HG03342 (cell line): ENCODE measurements around the gene ZNRF3.
"Not testable (repeated sequence)": the region's sequence is repeated elsewhere in the genome, so short reads cannot be mapped to it uniquely, and the experiment has no call there.

Source experiments
- ATAC-seq: cut with Tn5 transposase; IDR thresholded peaks from one replicate; pipeline ENCODE4 v1.9.1; 2021; ENCODE audit warnings: mild to moderate bottlenecking, moderate library complexity; ENCODE audit not compliant: unreplicated experiment

ZNRF3 gene

DNA sequence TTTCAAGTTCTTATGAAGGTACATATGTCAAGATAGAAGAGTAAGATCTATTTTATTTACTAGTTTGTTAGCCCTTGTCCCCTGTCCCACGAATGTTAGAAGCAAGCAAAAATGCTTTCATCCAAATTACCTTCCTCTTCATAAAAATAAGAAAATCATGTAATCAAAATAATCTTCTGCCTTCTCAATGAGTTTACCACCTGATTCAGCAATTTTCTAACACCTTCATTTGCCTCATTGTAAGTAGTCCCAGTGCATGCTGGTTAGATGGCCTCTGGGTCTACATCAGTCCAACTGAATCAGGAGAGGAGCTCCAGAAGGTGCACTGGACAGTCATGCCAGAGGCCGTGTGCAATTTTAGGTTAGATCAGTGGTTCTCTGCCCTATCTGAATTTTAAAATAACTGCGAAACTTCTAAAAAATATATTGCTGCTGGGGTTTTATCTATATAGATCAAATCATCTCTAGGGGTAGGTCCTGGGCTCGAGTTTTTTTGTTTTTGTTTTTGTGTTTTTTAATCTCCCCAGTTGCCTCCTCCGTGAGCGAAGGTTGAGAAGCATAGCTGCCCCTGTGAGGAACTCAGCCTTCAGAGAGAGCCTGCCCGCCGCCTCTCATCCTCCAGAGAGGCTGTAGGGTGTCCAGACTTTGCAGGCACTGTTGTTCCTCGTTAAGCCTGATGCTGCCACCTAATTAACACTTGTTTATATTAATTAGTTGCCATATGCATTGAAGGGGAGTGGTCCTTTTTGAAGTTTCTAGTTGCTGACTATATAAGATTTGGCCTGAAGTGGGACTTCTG lies 146.0 kb downstream of the ZNRF3 start:
- no peak for ATAC-seq

DNA sequence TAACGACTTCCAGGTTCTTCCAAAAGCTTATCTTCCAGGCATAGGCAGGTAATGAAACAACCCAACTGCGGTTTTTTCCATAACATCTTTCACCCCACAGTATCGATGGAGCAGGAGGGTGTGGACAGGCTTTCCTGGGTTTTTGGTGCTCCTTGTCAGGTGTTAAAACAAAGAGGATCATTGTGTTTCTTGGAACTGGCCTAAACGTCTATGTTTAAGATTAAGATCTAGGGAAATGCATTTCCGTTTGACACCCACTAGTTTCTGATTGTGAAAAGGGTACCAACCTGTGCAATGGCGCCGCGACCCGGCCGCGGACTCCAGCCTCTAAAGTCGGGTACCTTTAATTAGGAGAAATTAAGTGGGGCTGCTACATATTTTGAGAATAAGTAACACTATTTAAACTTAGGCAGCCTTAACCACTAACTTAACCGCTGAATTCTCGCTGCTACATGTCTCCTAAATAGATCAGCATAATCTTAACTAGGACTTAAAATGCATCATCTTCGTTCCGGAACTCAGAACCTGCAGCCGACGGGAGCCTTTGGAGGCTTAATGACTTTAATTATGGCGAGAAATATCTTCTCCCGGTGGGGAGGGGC lies 146.7 kb downstream of the ZNRF3 start:
- ATAC-seq, result no peak

DNA sequence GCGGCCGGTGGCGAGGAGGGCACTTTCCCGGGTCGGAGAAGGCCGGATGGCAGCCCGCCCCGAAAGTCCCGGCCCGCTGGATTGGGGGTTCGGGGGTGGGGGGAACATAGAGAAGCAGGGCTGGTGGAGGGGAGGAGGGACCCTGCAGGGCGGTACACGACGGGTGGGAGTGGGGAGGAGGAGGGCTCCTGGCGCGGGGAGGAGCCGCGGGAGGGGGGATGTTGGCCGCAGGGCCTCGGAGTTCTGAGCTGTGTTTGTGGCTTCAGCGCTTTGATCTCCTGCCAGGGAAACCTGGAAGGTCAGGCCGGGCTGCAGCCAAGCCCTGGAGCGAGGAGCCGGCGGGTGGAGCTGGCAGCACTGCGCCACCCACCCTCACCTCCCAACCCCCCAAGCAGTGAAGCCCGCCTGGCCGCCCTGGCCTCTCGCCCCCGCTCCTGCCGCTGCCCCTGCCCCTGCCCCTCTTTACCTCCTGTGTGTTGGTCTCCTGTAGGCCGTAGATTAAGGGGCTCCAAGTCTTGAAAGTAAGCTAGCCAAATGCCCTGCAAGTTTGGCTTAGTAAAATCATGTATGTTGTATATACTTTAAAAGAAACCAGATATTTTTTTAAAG lies 147.3 kb downstream of the ZNRF3 start:
- ATAC-seq, result no peak

DNA sequence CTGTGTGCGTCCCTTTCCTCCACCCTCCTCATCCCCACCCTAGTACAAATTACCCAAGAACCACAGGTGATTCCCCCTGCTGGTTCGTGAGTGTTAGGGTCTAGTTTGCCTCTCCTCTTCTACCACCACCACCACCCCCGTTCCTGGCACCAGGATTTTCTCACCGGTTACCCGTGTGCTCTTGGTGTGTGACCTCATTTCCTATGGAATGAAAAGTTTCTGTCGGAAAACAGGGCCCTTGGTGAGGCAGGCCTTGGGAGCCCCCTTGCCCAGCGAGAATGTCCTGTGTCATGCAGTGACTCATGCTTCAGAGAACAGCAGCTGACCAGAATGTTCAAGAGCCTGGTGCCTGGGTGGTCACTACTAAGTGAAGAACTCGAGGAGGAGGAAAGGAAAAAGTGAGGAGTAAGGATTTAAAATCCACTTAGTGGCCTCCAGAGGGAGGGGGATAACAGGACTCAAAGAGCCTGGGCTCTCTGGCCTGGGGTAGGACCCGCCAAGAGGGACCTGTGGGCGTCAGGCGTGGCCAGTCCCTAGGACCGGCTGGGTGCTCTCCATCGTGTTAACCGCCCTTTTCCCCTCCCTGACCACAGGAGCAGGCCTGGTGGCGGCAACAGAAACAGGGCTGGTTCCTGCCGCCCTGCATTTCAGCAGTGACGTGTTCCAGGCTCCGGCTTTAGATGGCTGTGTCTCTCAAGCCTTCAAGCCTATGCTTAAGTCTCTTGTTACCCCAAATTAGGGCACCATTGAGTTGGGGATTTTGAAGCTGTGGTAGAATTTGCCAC lies 148.0 kb downstream of the ZNRF3 start:
- no peak for ATAC-seq

DNA sequence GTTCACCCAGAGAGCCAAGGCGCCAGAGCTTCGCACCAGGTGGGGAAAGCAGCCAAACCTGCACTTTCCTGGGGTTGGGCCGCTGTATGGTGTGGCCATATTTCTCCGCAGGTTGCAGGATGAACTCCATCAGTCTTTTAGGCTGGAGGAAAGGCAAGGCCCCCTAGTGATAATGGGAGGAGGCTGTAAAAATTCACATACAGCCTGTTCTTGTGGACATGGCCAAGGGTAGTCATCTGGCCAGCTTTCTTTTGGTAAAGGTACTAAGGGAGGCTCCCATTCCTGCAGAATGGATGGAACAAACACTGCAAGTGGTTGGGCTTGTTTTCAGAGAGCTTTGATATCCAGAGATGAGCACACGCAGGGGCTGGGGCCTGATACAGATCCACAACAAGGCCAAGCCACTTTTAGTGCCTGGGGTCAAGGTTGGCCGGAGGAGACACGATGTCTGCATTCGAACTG lies 148.7 kb downstream of the ZNRF3 start:
- no peak for ATAC-seq

DNA sequence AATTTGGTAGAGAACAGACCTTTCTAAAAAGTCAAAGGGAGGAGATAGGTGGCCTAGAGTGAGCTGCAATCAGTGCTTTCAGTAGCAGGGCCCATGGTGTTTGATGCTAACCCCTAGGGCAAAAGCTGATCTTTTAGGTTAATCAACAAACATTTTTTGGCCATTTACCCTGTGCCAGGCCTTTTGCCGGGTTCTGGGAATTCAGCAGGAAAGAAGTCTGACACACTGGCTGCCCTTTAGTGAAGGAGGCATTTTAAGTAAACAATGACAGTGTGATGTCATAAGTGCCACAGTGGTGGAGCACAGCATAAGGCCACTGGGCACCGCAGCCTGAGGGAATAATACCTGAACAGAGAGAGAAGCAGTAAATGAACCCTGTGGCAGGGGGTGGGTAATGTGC lies 149.2 kb downstream of the ZNRF3 start:
- no peak for ATAC-seq

DNA sequence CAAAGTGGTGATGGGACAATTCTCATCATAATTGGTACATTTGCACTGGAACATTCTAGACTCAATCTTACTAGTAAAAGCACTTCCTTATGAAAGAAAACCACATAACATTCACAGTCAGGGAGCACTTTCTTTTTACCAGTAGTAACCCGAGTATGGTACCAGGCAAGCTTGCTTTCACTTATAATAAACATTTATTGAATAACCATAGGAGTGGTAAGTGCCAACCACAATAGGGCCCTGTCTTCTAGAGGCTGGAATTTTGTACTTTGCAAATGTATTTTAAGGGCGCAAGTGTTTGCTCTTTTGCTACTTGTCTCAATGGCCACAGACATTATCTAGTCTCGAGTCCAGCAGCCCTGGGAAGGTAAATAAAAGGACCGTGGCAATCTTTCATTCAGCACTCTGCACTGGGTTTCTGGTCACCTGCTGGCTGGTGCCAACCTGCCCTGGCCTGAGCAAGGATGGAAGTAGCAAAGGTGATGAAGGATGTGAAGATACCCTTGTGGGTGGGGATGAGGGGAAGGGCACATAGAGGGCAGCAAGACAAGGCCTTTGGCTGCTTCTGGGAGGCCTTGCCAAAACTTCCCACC lies 154.1 kb downstream of the ZNRF3 start:
- ATAC-seq, result no peak

DNA sequence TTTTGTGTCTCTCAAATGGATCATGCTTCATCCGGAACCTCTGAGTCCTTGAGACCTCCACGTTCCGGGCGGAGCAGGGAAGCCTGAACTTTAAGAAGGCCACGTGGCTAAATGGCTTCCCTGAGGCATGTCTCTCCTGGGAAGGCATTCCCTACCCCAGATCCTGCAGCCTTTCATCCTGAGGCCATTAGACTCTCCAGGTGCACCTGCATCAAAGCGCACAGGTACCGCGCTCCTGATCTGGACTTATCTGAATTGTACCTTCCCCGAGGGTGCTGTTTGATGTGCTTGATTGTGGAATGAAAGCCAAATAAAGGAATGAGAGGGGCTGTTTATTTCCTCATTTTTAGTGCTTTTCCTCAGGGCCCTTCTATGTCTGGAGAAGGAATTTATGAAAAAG lies 155.8 kb downstream of the ZNRF3 start:
- no peak for ATAC-seq

DNA sequence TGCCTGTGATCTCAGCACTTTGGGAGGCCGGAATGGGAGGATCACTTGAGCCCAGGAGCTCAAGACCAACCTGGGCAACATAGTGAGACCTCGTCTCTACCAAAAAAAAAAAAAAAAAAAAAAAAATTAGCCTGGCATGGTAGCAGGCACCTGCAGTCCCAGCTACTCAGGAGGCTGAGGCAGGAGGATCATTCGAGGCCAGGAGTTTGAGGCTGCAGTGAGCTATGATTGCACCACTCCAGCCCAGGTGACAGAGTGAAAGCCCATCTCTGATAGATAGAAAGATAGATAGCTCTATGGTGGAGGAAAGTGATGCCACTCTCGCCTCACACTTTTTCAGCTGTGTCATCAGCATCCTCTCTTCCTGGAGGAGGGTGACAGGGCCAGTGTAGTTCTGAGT lies 156.3 kb downstream of the ZNRF3 start:
- ATAC-seq, result not testable (repeated sequence)

DNA sequence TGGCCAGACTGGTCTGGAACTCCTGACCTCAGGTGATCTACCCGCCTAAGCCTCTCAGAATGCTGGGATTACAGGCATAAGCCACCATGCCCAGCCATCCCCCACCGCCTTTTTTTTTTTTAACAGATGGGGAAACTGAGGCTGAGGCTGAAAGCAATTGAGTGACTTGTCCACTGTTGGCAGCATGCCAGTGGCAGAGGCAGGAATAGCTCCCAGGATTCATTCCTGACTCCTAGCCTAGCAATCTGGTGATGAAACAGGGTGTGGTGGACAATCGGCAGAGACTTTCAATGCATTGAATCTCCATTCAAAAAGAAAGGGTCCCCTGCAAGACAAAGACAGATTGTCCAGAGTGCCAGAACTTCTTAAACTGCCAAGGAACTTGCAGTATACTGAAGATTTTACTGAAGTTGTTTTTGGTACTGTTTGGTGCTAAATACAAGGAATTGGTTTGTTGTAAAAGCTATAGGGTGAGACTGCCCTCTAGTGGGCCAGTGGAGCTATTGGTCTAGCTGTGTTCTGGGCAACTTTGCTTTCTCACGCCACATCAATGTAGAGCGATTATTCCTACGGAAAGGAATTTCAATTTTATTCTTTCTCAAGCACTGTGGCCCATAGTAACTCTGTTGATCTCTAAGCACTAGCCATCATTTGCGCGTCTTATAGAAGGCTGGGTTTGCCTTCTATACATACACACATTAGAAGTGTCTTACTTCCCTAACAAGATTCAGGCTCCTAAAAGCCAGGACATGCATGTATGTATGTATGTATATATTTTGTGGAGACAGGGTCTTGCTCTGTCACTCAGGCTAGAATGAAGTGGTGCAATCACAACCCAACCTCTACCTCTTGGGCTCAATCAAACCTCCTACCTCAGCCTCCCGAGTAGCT lies 157.3 kb downstream of the ZNRF3 start:
- ATAC-seq, result no peak

DNA sequence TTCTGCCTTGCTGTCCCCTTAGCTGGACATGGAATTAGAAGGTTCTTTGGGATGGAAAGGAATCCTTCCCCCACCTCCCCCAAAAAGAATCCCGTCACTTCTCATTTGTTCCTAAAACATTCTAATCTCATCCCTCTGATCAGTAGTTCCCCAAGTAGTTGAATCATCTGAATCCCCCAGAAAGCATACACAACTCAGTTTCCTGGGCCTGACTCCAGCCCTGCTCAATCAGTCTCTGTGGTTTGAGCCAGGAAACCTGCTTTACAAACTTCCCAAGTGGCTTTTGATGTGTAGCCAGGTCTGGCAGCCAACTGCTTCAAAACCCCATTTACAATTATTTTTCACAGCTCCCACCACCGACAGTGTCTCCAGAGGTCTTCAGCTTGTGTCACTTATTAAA lies 158.0 kb downstream of the ZNRF3 start:
- ATAC-seq, result no peak

DNA sequence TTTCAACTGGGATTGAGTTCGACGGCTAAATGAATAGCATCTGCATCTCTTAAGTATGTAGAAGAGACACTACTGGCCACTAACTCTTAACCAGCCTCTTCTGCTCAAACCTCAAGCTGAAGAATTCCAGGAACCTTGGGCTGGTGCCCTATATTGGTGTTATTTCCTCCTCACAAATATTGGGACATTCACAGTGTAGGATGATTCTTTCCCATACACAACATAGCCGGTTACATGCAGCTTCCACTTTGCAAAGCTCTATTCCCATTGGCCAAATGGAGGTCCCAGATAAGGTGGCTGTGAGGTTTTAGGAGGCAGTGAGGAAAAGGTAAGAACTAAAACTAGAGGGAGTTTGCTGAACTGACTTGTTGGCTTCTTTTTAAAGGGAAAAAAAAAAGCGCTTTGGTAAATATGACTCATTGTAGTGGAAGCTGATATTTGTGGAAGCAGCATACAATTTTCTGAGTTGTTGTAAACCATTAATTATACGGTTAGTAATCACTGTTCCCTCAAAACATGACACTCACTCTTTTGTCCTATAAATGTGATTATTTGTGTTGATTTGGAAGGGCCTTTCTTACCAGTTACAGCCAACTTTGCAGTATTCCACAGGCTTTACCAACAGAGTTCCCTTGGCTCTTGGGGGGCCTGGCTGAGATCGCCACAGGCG lies 160.7 kb downstream of the ZNRF3 start:
- ATAC-seq, result no peak

DNA sequence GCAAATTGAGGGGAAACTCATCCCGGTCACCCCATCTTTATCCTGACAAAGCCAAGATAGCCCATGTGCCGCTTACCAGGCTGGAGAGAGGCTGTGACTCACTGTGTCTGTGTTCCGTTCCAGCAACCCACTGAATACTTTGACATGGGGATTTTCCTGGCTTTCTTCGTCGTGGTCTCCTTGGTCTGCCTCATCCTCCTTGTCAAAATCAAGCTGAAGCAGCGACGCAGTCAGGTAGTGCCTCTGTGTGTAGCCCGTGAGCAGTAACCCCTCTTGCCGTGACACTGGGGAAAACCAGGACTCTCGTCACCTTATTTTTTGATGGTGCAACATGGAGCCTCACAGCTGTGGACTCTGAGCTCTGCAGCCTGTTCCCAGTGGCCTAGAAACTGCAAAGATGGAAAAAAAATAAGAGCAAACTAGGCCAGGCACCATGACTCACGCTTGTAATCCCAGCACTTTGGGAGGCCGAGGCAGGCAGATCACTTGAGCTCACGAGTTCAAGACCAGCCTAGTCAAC lies 161.3 kb downstream of the ZNRF3 start:
- ATAC-seq, result no peak

DNA sequence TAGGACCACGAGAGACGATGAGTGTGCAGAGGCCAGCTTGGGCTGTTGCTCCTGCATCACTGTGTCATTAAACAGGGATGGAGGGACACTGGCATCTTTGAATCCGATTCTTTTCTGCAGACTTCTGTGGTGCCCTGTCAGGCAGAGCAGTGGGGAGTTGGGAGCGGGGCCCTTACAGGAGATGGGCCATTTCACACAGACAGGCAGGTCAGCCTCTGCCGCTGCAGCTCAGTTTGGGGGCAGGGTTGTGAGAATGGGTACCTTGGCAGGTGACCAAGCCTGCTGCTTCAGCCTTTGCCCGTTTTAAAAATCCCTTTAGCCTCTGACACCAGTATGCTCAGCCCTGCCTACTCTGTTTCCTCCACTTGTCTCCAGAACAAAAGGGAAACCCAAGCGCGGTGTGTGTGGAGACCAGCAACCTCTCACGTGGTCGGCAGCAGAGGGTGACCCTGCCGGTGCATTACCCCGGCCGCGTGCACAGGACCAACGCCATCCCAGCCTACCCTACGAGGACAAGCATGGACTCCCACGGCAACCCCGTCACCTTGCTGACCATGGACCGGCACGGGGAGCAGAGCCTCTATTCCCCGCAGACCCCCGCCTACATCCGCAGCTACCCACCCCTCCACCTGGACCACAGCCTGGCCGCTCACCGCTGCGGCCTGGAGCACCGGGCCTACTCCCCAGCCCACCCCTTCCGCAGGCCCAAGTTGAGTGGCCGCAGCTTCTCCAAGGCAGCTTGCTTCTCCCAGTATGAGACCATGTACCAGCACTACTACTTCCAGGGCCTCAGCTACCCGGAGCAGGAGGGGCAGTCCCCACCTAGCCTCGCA lies 165.7 kb downstream of the ZNRF3 start:
- ATAC-seq, result no peak

DNA sequence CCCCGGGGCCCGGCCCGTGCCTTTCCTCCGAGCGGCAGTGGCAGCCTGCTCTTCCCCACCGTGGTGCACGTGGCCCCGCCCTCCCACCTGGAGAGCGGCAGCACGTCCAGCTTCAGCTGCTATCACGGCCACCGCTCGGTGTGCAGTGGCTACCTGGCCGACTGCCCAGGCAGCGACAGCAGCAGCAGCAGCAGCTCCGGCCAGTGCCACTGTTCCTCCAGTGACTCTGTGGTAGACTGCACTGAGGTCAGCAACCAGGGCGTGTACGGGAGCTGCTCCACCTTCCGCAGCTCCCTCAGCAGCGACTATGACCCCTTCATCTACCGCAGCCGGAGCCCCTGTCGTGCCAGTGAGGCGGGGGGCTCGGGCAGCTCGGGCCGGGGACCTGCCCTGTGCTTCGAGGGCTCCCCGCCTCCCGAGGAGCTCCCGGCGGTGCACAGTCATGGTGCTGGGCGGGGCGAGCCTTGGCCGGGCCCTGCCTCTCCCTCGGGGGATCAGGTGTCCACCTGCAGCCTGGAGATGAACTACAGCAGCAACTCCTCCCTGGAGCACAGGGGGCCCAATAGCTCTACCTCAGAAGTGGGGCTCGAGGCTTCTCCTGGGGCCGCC lies 166.4 kb downstream of the ZNRF3 start:
- no peak for ATAC-seq

DNA sequence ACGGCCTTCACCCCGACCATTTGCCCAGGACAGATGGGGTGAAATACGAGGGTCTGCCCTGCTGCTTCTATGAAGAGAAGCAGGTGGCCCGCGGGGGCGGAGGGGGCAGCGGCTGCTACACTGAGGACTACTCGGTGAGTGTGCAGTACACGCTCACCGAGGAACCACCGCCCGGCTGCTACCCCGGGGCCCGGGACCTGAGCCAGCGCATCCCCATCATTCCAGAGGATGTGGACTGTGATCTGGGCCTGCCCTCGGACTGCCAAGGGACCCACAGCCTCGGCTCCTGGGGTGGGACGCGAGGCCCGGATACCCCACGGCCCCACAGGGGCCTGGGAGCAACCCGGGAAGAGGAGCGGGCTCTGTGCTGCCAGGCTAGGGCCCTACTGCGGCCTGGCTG lies 167.1 kb downstream of the ZNRF3 start:
- ATAC-seq, result no peak

DNA sequence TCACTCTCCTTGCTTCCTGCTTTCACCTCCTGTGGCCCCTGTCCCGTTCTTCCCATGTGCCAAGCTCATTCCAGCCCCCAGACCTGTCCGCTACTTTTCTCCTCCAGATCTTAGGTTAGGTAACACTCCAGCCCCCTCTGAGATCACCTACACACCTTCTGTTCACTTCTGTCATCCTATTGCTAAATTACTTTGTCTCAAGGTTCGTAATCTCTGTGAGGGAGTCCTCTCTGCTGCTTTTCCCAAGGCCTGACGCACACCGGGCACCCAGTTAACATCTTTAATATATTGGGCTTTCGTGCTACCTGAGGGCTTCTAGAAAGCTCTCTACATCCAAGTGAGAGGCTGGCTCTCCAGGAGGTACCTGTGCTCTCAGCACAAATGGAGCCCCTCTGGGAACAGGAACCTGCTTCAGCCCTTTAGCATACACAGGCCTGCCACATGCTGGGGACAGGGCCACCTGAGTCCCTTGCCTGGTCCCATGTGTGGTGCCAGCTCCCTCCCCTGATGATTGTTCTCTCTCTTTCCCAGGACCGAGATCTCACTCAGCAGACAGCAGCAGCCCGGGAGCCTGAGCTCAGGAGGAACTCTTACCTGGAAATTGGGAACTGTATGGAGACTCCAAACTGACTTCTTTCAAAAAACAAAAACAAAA lies 169.8 kb downstream of the ZNRF3 start:
- ATAC-seq, result no peak
